H9 (cell line): ENCODE data around the gene RASGRF2. TPM values are rescaled to one million over a fixed set of nuclear protein-coding genes. Genes with fewer than 3 reads are reported as not detected.

Source experiments
- DNase-seq: peaks from one replicate; pipeline ENCODE4 v3.0.0-alpha.2; 2017
- H2AFZ ChIP-seq: one replicate; pipeline ENCODE4 v1.6.1; 2013; ENCODE audit warnings: mild to moderate bottlenecking, low read length, control low read depth, moderate library complexity
- H2AK5ac ChIP-seq: 2 replicates; pipeline ENCODE4 v1.6.1; 2013; ENCODE audit warnings: low read length, control low read depth, mixed read lengths; ENCODE audit not compliant: insufficient read length
- H2BK120ac ChIP-seq: one replicate; pipeline ENCODE4 v1.6.1; 2013; ENCODE audit warnings: low read depth, mild to moderate bottlenecking, low read length, control low read depth, inconsistent platforms; ENCODE audit not compliant: poor library complexity, severe bottlenecking
- H2BK12ac ChIP-seq: 2 replicates; pipeline ENCODE4 v1.6.1; 2013; ENCODE audit warnings: low read length, control low read depth, mixed read lengths, low read depth; ENCODE audit not compliant: insufficient read length
- H2BK15ac ChIP-seq: 2 replicates; pipeline ENCODE4 v1.6.1; 2013; ENCODE audit warnings: low read depth, low read length, control low read depth
- H2BK20ac ChIP-seq: one replicate; pipeline ENCODE4 v1.6.1; 2013; ENCODE audit warnings: low read depth, mild to moderate bottlenecking, low read length, control low read depth, inconsistent platforms; ENCODE audit not compliant: poor library complexity, severe bottlenecking
- H2BK5ac ChIP-seq: 2 replicates; pipeline ENCODE4 v1.6.1; 2013; ENCODE audit warnings: low read length, control low read depth, mixed read lengths; ENCODE audit not compliant: insufficient read length
- H3K14ac ChIP-seq: 2 replicates; pipeline ENCODE4 v1.6.1; 2013; ENCODE audit warnings: low read length, control low read depth; ENCODE audit not compliant: insufficient read depth
- H3K18ac ChIP-seq: 2 replicates; pipeline ENCODE4 v1.6.1; 2013; ENCODE audit warnings: low read depth, mild to moderate bottlenecking, mixed read lengths, low read length, control low read depth; ENCODE audit not compliant: insufficient read length
- H3K23ac ChIP-seq: 2 replicates; pipeline ENCODE4 v1.6.1; 2013; ENCODE audit warnings: low read length, control low read depth, mixed read lengths, low read depth; ENCODE audit not compliant: insufficient read length
- H3K23me2 ChIP-seq: 2 replicates; pipeline ENCODE4 v1.6.1; 2013; ENCODE audit warnings: low read depth, mild to moderate bottlenecking, mixed read lengths, low read length, control low read depth; ENCODE audit not compliant: insufficient read length, poor library complexity, severe bottlenecking
- H3K27ac ChIP-seq: 2 replicates; pipeline ENCODE4 v1.5.1; 2013; ENCODE audit warnings: low read length, control low read depth, mixed read lengths, low read depth; ENCODE audit not compliant: insufficient read length
- H3K27me3 ChIP-seq: 2 replicates; pipeline ENCODE4 v1.6.1; 2013; ENCODE audit warnings: low read length, control low read depth, inconsistent platforms; ENCODE audit not compliant: insufficient read depth
- H3K4ac ChIP-seq: 2 replicates; pipeline ENCODE4 v1.6.1; 2013; ENCODE audit warnings: low read depth, mild to moderate bottlenecking, control low read depth, inconsistent platforms, low read length, moderate library complexity
- H3K4me1 ChIP-seq: 2 replicates; pipeline ENCODE4 v1.6.1; 2013; ENCODE audit warnings: low read length, control low read depth, inconsistent platforms; ENCODE audit not compliant: insufficient read depth
- H3K4me2 ChIP-seq: 2 replicates; pipeline ENCODE4 v1.6.1; 2013; ENCODE audit warnings: low read length, control low read depth, mixed read lengths; ENCODE audit not compliant: insufficient read length, insufficient read depth
- H3K56ac ChIP-seq: 2 replicates; pipeline ENCODE4 v1.6.1; 2013; ENCODE audit warnings: low read depth, mild to moderate bottlenecking, mixed read lengths, low read length, control low read depth; ENCODE audit not compliant: insufficient read length
- H3K79me1 ChIP-seq: 2 replicates; pipeline ENCODE4 v1.6.1; 2013; ENCODE audit warnings: low read depth, mild to moderate bottlenecking, moderate library complexity, low read length, control low read depth, inconsistent platforms; ENCODE audit not compliant: insufficient read depth, poor library complexity, severe bottlenecking
- H3K79me2 ChIP-seq: 2 replicates; pipeline ENCODE4 v1.6.1; 2013; ENCODE audit warnings: low read length, control low read depth, inconsistent platforms; ENCODE audit not compliant: insufficient read depth
- H3K9ac ChIP-seq: 2 replicates; pipeline ENCODE4 v1.6.1; 2013; ENCODE audit warnings: low read length, control low read depth, mixed read lengths; ENCODE audit not compliant: insufficient read length; ENCODE audit errors: extremely low read depth
- H3K9me3 ChIP-seq: one replicate; pipeline ENCODE4 v1.6.1; 2013; ENCODE audit warnings: low read depth, low read length, inconsistent platforms; ENCODE audit not compliant: control insufficient read depth
- H3T11ph ChIP-seq: one replicate; pipeline ENCODE4 v1.6.1; 2013; ENCODE audit warnings: mild to moderate bottlenecking, low read length, control low read depth, inconsistent platforms
- H4K20me1 ChIP-seq: one replicate; pipeline ENCODE4 v1.6.1; 2013; ENCODE audit not compliant: control insufficient read depth, insufficient read length, insufficient read depth
- H4K5ac ChIP-seq: 2 replicates; pipeline ENCODE4 v1.6.1; 2013; ENCODE audit warnings: low read depth, mild to moderate bottlenecking, mixed read lengths, low read length, control low read depth; ENCODE audit not compliant: insufficient read length
- H4K8ac ChIP-seq: replicated peaks from 2 replicates; pipeline ENCODE4 v1.6.1; 2013; ENCODE audit warnings: low read length, control low read depth, mixed read lengths, low read depth; ENCODE audit not compliant: insufficient read length
- H4K91ac ChIP-seq: 2 replicates; pipeline ENCODE4 v1.6.1; 2013; ENCODE audit warnings: low read depth, mild to moderate bottlenecking, moderate library complexity, mixed read lengths, low read length, control low read depth; ENCODE audit not compliant: insufficient read length
- H3K27ac Mint-ChIP-seq, 3 experiments: 2 replicates in 2 of 3; 3 replicates in 1 of 3; pipeline ENCODE4 v1.8.0; 2020 to 2021; ENCODE audit warnings: mixed read lengths in 3 of 3, mild to moderate bottlenecking in 1 of 3, moderate library complexity in 1 of 3
- H3K27me3 Mint-ChIP-seq: 2 replicates; pipeline ENCODE4 v1.8.0; 2021; ENCODE audit warnings: low read depth, mild to moderate bottlenecking, moderate library complexity, mixed read lengths
- H3K36me3 Mint-ChIP-seq, 3 experiments: 2 replicates in 2 of 3; 3 replicates in 1 of 3; pipeline ENCODE4 v1.8.0; 2020 to 2021; ENCODE audit warnings: low read depth in 3 of 3, mixed read lengths in 3 of 3; ENCODE audit not compliant: insufficient read depth in 1 of 3
- H3K4me1 Mint-ChIP-seq, 2 experiments: 2 replicates each; pipeline ENCODE4 v1.8.0; 2020; ENCODE audit warnings: mixed read lengths in 2 of 2
- H3K4me3 Mint-ChIP-seq, 2 experiments: 2 replicates in 1 of 2; 3 replicates in 1 of 2; pipeline ENCODE4 v1.8.0; 2020 to 2021; ENCODE audit warnings: mild to moderate bottlenecking in 2 of 2, mixed read lengths in 2 of 2, moderate library complexity in 1 of 2
- H3K9me3 Mint-ChIP-seq, 2 experiments: 2 replicates in 1 of 2; 3 replicates in 1 of 2; pipeline ENCODE4 v1.8.0; 2020; ENCODE audit warnings: mild to moderate bottlenecking in 2 of 2, mixed read lengths in 2 of 2, moderate library complexity in 1 of 2
- WGBS: extraction: QIAGEN DNeasy Blood & Tissue Kit; methylation state at CpG from one replicate; pipeline ENCODE4 v1.1.7; 2013; ENCODE audit warnings: missing lambda C conversion rate, low lambda C conversion rate, mixed read lengths; ENCODE audit not compliant: insufficient read length; ENCODE audit errors: extremely low coverage; 5-methylcytosine and 5-hydroxymethylcytosine counted together
- total RNA-seq: library from RNA; stranded (reverse); gene quantifications from 2 replicates; pipeline ENCODE4 v1.2.1, GENCODE V29; 2021
- TF ChIP-seq, protein P1 (sequence below): fragments of 200-600 bp; sonication (generic); conservative IDR thresholded peaks from 3 replicates; pipeline ENCODE4 v1.8.0; 2021; ENCODE audit warnings: antibody characterized with exemption, mild to moderate bottlenecking

The RASGRF2 gene
- total RNA-seq, 1 experiment from 2014 or later, result 13.5 TPM

DNA sequence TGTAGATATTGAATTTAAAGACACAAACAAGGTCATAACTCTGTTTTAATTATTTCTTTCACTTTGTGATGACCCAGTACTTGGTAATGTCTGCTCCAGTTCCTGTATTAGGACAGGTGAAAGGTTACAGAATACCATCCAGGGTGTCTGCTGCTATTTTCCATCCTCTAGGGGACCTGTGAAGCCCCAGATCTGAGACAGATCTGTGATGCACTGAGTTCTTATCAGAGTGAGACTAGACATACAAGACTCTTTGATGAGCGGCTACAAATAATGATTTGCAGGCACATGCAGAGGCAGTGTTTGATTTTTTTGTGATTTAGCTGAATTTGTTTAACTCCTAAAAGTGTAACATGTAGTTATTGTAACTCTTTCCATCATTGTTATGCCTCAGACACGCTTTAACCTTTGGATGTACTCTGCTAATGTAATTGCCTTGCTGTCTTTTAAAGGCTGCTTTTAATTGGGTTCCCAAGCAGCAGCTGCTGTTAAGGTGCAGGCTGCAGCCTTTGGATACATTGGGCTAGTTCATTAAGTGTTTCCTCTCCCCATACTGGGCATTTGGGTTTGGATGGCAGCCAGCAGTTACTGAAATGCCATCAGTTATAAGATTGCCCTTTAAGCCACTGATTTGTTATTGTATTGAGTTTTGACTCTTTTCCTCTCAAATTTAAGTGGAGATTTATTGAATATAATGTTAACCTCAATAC is 63.3 kb downstream of the RASGRF2 start:
- WGBS, result no CpG with 5 or more reads among the region's 2 CpGs
- Histone ChIP-seq H3K14ac (no peak overlapping the region), H3K27ac (no peak overlapping the region), H3K27me3 (no peaks in the 10 kb centered on the region), H2BK120ac (no peak overlapping the region), H3K18ac (no peak overlapping the region), H2BK15ac (no peak overlapping the region), H2AK5ac (no peak overlapping the region), H3K56ac (no peak overlapping the region), H4K91ac (no peak overlapping the region), H2AFZ (no peak overlapping the region), H3K4me2 (no peak overlapping the region), H3K23ac (no peak overlapping the region), H2BK12ac (no peak overlapping the region), H2BK5ac (no peak overlapping the region), H3K4ac (no peak overlapping the region), H3K79me2 (peaks cover 3% of the 10 kb centered on the region; the same call in 1 of the 2 replicates), H4K20me1 (no peaks in the 10 kb centered on the region), H3K9me3 (no peaks in the 10 kb centered on the region), H4K8ac (no peak overlapping the region), H2BK20ac (no peak overlapping the region), H3K9ac (no peak overlapping the region), H4K5ac (no peak overlapping the region), H3T11ph (no peak overlapping the region), H3K23me2 (no peaks in the 10 kb centered on the region), H3K79me1 (no peaks in the 10 kb centered on the region), H3K4me1 (no peaks in the 10 kb centered on the region; the same call in 1 of the 2 replicates)
- H3K4me3 Mint-ChIP-seq, result no peak overlapping the region
- peaks cover 6 to 7% of the 10 kb centered on the region in 2 experiments for H3K9me3 Mint-ChIP-seq
- H3K36me3 Mint-ChIP-seq, result peaks cover 5 to 10% (median 6%) of the 10 kb centered on the region in 3 experiments; a peak in 6 of 7 replicates
- H3K27ac Mint-ChIP-seq, result no peak overlapping the region
- no peaks in the 10 kb centered on the region for H3K27me3 Mint-ChIP-seq
- TF ChIP-seq, protein P1, sequence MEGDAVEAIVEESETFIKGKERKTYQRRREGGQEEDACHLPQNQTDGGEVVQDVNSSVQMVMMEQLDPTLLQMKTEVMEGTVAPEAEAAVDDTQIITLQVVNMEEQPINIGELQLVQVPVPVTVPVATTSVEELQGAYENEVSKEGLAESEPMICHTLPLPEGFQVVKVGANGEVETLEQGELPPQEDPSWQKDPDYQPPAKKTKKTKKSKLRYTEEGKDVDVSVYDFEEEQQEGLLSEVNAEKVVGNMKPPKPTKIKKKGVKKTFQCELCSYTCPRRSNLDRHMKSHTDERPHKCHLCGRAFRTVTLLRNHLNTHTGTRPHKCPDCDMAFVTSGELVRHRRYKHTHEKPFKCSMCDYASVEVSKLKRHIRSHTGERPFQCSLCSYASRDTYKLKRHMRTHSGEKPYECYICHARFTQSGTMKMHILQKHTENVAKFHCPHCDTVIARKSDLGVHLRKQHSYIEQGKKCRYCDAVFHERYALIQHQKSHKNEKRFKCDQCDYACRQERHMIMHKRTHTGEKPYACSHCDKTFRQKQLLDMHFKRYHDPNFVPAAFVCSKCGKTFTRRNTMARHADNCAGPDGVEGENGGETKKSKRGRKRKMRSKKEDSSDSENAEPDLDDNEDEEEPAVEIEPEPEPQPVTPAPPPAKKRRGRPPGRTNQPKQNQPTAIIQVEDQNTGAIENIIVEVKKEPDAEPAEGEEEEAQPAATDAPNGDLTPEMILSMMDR, result no peak
- peaks cover 11 to 21% of the 10 kb centered on the region in 2 experiments for H3K4me1 Mint-ChIP-seq
- no peak for DNase-seq
